CD4-positive, alpha-beta T cell treated with Interleukin-4 for 4 hours (primary cell): ENCODE data around the gene GPR22.

Experiments
- DNase-seq: peaks from one replicate; pipeline ENCODE4 v3.0.0-alpha.2; 2020

The GPR22 gene

DNA sequence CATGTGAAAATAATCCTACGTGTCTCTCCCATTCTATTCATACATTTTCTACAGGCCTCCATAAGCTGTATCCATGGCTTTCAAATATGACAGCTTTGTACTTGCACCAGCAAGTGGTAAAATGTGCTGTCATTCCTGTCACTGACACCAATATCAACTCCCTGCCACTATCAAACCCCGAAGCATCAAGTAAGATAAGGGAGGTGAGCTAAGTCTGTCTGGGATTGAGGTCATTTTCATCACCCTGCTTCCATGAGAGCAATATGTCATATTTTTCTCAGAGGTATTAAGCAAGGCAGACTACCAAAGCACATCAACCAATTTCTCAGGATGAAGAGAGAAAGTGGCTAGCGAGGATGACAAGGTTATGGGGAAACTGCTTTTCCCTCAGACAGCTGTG, 11.1 kb downstream of the GPR22 start:
- DNase-seq = no peak

DNA sequence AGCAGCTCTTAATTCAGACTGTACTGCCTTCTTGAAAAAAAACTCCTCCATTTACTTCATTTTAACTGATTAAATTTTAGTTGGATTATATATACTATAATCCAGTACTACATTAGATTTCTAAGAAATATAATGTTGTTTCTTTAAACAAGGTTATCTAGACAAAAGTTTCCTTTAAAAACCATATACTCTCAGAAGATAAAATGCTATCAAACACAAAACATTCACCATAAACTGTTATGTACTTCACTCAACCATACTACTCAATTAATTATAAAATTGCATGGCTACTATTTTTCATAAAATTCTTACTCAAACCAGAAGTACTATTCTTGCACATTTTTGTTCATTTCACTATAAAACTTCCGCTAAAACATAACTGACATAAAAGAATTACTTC, 12.7 kb downstream of the GPR22 start:
- DNase-seq = no peak

DNA sequence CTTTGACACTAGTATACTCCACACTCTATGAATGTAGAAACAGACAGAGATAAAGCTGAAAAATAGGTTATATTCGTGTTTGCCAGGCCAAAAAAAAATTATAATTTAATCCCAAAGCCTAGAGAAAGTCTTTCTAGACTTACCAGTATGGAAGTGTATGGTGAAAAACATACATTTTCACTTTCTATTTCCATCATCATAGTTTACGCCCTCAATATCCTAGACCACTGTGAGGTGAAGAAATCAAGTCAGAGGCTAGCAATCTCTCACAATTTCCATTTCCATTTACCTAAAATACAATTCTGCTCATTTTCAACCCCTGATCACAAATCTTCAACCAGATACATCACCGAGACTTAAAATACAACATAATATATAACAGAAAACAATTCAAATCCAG, 16.2 kb downstream of the GPR22 start:
- DNase-seq = no peak

- DNase-seq = no peak
Measured at GRCh38 chr7:107492875-107493274, 23.0 kb downstream of the GPR22 start.

GRCh38 chr7:107494315-107494751, 24.5 kb downstream of the GPR22 start:
- DNase-seq = no peak

DNA sequence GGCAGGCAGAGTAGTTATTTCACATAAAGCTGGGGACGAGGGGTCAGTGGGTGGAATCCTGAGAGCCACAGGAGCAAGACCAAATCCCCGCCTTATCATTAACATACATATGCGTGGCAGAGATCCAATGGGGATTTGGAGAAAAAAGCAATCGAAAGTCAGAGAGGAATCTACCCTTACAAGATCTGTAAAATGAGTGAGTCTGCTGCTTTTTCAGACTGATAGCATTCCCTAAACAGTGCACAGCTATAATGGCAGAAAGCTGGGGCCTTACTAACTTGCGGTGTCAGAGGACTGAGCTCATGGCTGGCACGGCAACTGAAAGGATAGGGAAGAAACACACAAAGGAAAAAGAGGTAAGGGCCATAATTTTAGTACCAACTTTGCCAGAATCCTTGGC, 25.0 kb downstream of the GPR22 start:
- DNase-seq = no peak

DNA sequence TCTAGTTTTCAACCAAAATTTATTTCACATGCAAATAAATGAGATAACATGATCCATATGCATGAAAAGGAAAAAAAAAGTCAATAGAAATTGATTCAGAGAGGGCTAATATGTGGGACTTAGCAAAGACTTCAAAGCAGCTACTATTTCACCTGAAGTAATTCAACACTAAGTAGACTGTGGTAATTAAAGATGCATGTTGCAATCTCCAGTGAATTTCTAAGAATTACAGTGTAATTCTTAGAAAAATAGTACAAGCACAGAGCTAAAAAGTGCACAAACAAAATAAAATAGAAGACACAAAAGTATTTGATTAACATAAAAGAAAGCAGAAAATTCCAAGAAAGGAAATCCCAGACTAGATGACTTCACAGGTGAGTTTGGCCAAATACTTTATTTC, 25.7 kb downstream of the GPR22 start:
- no peak for DNase-seq

DNA sequence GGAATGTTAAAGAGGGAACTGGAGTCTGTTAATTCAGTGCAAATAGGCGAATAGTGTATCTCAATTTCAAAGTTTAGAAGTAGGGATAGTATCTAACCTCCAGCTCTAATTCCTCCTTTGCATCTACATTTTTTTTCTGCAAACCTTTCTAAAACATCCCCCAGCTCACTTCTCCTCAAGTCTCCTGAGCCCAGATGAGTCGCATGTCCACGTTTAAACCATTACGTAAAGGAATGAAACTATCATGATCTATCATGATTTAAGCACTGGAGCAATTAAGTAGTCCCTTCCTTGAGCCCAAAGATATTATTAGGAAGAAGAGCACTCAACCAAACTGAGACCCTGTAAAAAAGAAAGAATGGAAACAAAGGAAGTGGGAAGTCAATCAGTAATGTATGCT, 29.9 kb downstream of the GPR22 start:
- DNase-seq = no peak

DNA sequence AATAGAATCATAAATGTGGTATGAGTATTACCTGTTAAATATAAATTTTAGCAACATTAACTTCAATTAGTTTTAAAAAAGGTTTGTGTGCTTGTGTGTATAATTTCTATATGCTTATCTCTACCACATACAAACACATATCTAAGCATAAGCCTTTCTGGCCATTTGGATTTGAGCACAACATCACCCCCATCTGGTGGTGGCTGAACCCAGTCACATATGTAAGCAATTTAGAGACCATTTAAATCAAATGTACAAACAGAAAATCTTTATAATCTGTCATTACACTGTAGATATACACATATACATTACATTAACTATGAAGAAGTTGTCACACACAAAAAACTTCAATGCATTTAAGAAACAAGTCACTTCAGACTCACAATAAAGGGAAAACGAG, 31.7 kb downstream of the GPR22 start:
- DNase-seq = peak; percentile 19

DNA sequence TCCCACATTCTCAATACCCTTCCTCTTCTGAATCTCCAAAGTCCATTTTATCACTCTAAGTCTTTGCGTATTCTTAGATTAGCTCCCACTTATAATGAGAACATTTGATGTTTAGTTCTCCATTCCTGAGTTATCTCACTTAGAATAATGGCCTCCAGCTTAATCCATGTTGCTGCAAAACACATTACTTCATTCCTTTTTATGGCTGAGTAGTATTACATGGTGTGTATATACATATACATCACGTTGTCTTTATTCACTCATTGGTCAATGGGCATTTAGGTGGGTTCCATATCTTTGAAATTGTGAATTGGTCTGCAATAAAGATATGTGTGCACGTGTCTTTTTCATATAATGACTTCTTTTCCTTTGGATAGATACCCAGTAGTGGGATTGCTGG, 32.3 kb downstream of the GPR22 start:
- no peak for DNase-seq

GRCh38 chr7:107502797-107503196, 32.9 kb downstream of the GPR22 start:
- no peak for DNase-seq

GRCh38 chr7:107503687-107504086, 33.8 kb downstream of the GPR22 start:
- DNase-seq = no peak

DNA sequence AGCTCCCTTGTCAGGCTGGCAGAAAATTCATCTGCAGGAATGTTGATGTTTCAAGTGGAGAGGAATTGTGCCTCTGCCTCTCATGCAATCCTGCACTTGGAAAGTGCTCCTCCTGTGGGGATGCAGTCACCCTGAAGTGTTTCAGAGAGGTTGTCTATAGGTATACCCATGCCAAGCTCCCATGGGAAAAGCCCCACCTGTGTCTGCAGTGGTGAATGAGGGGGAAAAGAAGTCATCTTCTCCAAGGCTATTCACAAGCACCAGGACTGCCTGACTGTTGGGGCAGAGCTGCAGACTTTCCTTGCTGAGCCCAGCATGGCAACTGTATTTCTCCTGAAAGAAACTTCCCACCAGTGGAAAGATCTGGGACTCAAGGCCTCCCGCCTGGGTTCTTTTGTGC, 35.5 kb downstream of the GPR22 start:
- DNase-seq = no peak

DNA sequence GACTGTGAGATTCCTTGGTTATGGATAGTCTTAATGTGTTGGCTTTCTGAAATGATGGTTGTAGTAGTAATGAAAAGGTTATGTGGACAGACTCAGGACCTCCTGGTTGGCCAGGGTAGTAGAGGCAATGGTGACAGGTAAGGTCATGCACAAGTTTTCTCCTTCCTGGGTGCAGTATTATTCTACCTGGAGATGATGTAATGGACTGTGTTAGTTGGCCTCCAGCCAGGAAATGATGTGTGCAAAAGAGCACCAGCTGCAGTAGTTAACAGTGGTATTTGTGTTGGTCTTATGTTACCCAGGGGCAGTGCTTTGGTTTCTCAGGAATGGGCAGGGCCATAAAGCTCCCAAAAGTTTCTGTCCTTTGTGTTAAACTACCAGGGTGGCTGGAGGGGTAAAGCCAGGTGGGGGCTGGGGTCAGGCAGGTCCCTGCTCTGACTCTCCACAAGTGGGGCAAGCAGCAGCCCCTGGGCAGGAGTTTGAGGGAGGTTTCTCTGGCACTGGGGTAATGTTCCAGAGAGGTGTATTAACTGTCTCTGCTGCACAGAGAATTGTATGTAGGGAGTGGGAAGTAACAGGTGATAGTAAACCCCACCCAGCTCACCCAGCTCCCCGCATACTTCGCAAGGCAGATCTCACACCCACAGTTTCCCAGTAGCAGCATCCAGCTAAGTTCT, 36.3 kb downstream of the GPR22 start:
- DNase-seq = no peak

- DNase-seq = no peak
Measured at GRCh38 chr7:107506674-107507339, 37.0 kb downstream of the GPR22 start.
